ENCODE measurements around the gene F8.
"Not testable (repeated sequence)": the region's sequence is repeated elsewhere in the genome, so short reads cannot be mapped to it uniquely, and the experiment has no call there.

GRCh38 chrX:154884069-154884468, 138.5 kb downstream of the F8 start:
- TF ChIP-seq CTCF (IDR thresholded peaks at IDR 0.05 in 2 of 3, conservative IDR thresholded peaks at IDR 0.05 in 1 of 3; ENCODE audit: borderline replicate concordance in 1 of 3, insufficient read depth in 1 of 3, low read depth in 2 of 3, low read length in 2 of 3); RAD21 (IDR thresholded peaks at IDR 0.05; ENCODE audit: low read depth); SP1 (IDR thresholded peaks at IDR 0.05; ENCODE audit: low read depth); EZH2 (IDR thresholded peaks at IDR 0.05); POLR2A (IDR thresholded peaks at IDR 0.05; ENCODE audit: borderline replicate concordance, extremely low read depth, insufficient read depth, insufficient read length); CBX3 (IDR thresholded peaks at IDR 0.05; ENCODE audit: low read depth); MAX (IDR thresholded peaks at IDR 0.05); EZH2phosphoT487 (IDR thresholded peaks at IDR 0.05; ENCODE audit: borderline replicate concordance); ATF3 (IDR thresholded peaks at IDR 0.05): not testable (repeated sequence)
